ENCODE data around the gene MIB2.

The MIB2 gene

GRCh38 chr1:1605034-1605591 is 10.2 kb upstream of the MIB2 start:
- no peak for TF ChIP-seq CTCF (IDR thresholded peaks at IDR 0.05; ENCODE audit: borderline replicate concordance, control extremely low read depth, extremely low read depth, insufficient read depth, missing control alignments)
- DNase-seq (ENCODE audit: low spot score), result no peak
- in situ Hi-C loops (cut with MboI; ENCODE audit: low sequenced_read_pairs, unreplicated experiment), result no loop called here

GRCh38 chr1:1605724-1606123 is 9.6 kb upstream of the MIB2 start:
- no peak for DNase-seq (ENCODE audit: low spot score)
- in situ Hi-C loops (cut with MboI; ENCODE audit: low sequenced_read_pairs, unreplicated experiment), result no loop called here
- no peak for TF ChIP-seq CTCF (IDR thresholded peaks at IDR 0.05; ENCODE audit: borderline replicate concordance, control extremely low read depth, extremely low read depth, insufficient read depth, missing control alignments)

- in situ Hi-C loops (cut with MboI; ENCODE audit: low sequenced_read_pairs, unreplicated experiment), result no loop called here
- TF ChIP-seq CTCF (IDR thresholded peaks at IDR 0.05; ENCODE audit: borderline replicate concordance, control extremely low read depth, extremely low read depth, insufficient read depth, missing control alignments), result no peak
- DNase-seq (ENCODE audit: low spot score), result no peak
Observed at GRCh38 chr1:1606232-1606631, 9.1 kb upstream of the MIB2 start.

GRCh38 chr1:1609822-1610485 is 5.3 kb upstream of the MIB2 start:
- TF ChIP-seq CTCF (IDR thresholded peaks at IDR 0.05; ENCODE audit: borderline replicate concordance, control extremely low read depth, extremely low read depth, insufficient read depth, missing control alignments), result no peak
- in situ Hi-C loops (cut with MboI; ENCODE audit: low sequenced_read_pairs, unreplicated experiment), result no loop called here
- DNase-seq (ENCODE audit: low spot score), result no peak

- no peak for TF ChIP-seq CTCF (IDR thresholded peaks at IDR 0.05; ENCODE audit: borderline replicate concordance, control extremely low read depth, extremely low read depth, insufficient read depth, missing control alignments)
- no peak for DNase-seq (ENCODE audit: low spot score)
- in situ Hi-C loops (cut with MboI; ENCODE audit: low sequenced_read_pairs, unreplicated experiment), result no loop called here
Observed at GRCh38 chr1:1610796-1611195, 4.5 kb upstream of the MIB2 start.

- DNase-seq (ENCODE audit: low spot score), result no peak
- no peak for TF ChIP-seq CTCF (IDR thresholded peaks at IDR 0.05; ENCODE audit: borderline replicate concordance, control extremely low read depth, extremely low read depth, insufficient read depth, missing control alignments)
- in situ Hi-C loops (cut with MboI; ENCODE audit: low sequenced_read_pairs, unreplicated experiment), result no loop called here
Observed at GRCh38 chr1:1612104-1612400, 3.2 kb upstream of the MIB2 start.
